ENCODE results near the gene CORO1C. TPM values are rescaled to one million over a fixed set of nuclear protein-coding genes. Genes with fewer than 3 reads are reported as not detected.

Gene CORO1C
- total and polyA plus RNA-seq, 9 of the 15 experiments (the other 6 are each of a cell fraction or from before 2014, with no cell fraction given): 55.2 to 280 (median 150) TPM

GRCh38 chr12:108731105-108731865 is at the start of gene CORO1C (continued):
- TF ChIP-seq PRDM10 (IDR thresholded peaks at IDR 0.05; ENCODE audit: partially characterized antibody) (no peak), PTTG1 (tag; IDR thresholded peaks at IDR 0.05; ENCODE audit: low read depth) (no peak), U2AF1 (optimal IDR thresholded peaks at IDR 0.05; ENCODE audit: low read depth, low read length) (peak; percentile 71), BRF2 (IDR thresholded peaks at IDR 0.05; ENCODE audit: borderline replicate concordance, insufficient read depth, insufficient read length) (no peak), DDX20 (tag; IDR thresholded peaks at IDR 0.05; ENCODE audit: low read depth) (no peak), NFE2 (IDR thresholded peaks at IDR 0.05; ENCODE audit: low read depth) (peak; percentile 34; the same call in 1 of the 2 replicates), SREBF1 (IDR thresholded peaks at IDR 0.05; ENCODE audit: borderline replicate concordance, low read depth, low read length) (0 out of 2 replicates have a peak, but pooled peaks have one; percentile 38), REST (IDR thresholded peaks at IDR 0.05; ENCODE audit: borderline replicate concordance) (peak; percentile 12; the same call in 1 of the 2 replicates), REST (CRISPR knock-in tag; IDR thresholded peaks at IDR 0.05; ENCODE audit: low read depth) (no peak), E2F8 (IDR thresholded peaks at IDR 0.05; ENCODE audit: low read depth, partially characterized antibody) (peak; percentile 34)
